Loucy (cell line): ENCODE data around the gene PLEKHA7.
"Not testable (repeated sequence)": the region's sequence is repeated elsewhere in the genome, so short reads cannot be mapped to it uniquely, and the experiment has no call there.

Experiments used
- H2AFZ ChIP-seq: fragments of 200-600 bp; sonication (generic); 2 replicates; pipeline ENCODE4 v1.6.0; 2016; ENCODE audit warnings: antibody characterized with exemption, mild to moderate bottlenecking, low read length, moderate library complexity
- H3F3A ChIP-seq: fragments of 200-600 bp; 2 replicates; pipeline ENCODE4 v1.6.0; 2016; ENCODE audit warnings: antibody characterized with exemption, low read depth, mild to moderate bottlenecking
- H3K27me3 ChIP-seq: fragments of 200-600 bp; sonication (generic); 2 replicates; pipeline ENCODE4 v1.6.1; 2014; ENCODE audit warnings: low read length, mild to moderate bottlenecking; ENCODE audit not compliant: insufficient read depth, poor library complexity, severe bottlenecking
- H3K36me3 ChIP-seq: fragments of 200-600 bp; sonication (generic); 2 replicates; pipeline ENCODE4 v1.6.1; 2016; ENCODE audit warnings: low read length; ENCODE audit not compliant: insufficient read depth
- H3K4me1 ChIP-seq: fragments of 200-600 bp; sonication (generic); 2 replicates; pipeline ENCODE4 v1.5.1; 2014; ENCODE audit warnings: low read length, mild to moderate bottlenecking; ENCODE audit not compliant: insufficient read depth, poor library complexity, severe bottlenecking
- H3K4me2 ChIP-seq: fragments of 200-600 bp; sonication (generic); 2 replicates; pipeline ENCODE4 v1.6.0; 2014; ENCODE audit warnings: antibody characterized with exemption, low read length, low read depth, mild to moderate bottlenecking; ENCODE audit not compliant: poor library complexity, severe bottlenecking
- H3K4me3 ChIP-seq: fragments of 200-600 bp; sonication (generic); 2 replicates; pipeline ENCODE4 v1.5.1; 2014; ENCODE audit warnings: low read length, mild to moderate bottlenecking, mixed read lengths; ENCODE audit not compliant: poor library complexity, severe bottlenecking
- H3K79me2 ChIP-seq: fragments of 200-600 bp; sonication (generic); 2 replicates; pipeline ENCODE4 v1.6.1; 2014; ENCODE audit warnings: low read length; ENCODE audit not compliant: insufficient read depth
- H3K9ac ChIP-seq: fragments of 200-600 bp; sonication (generic); 2 replicates; pipeline ENCODE4 v1.6.0; 2014; ENCODE audit warnings: mild to moderate bottlenecking, low read depth, low read length, moderate library complexity; ENCODE audit not compliant: poor library complexity, severe bottlenecking
- H3K9me2 ChIP-seq: fragments of 200-600 bp; sonication (generic); replicated peaks from 2 replicates; pipeline ENCODE4 v1.6.1; 2016; ENCODE audit warnings: low read depth, low read length, mixed read lengths
- H3K9me3 ChIP-seq: fragments of 200-600 bp; sonication (generic); 2 replicates; pipeline ENCODE4 v1.6.1; 2014; ENCODE audit warnings: mild to moderate bottlenecking, antibody characterized with exemption, low read length, low read depth; ENCODE audit not compliant: insufficient read depth
- H4K20me1 ChIP-seq: fragments of 200-600 bp; sonication (generic); 2 replicates; pipeline ENCODE4 v1.6.0; 2014; ENCODE audit warnings: antibody characterized with exemption, low read length, mild to moderate bottlenecking; ENCODE audit not compliant: insufficient read depth, poor library complexity, severe bottlenecking
- EZH2phosphoT487 ChIP-seq: fragments of 200-600 bp; IDR thresholded peaks from 2 replicates; pipeline ENCODE4 v1.6.1; 2018; ENCODE audit warnings: antibody characterized with exemption, mild to moderate bottlenecking, moderate library complexity, borderline replicate concordance
- TF ChIP-seq, protein P1 (sequence below): fragments of 200-600 bp; sonication (generic); conservative IDR thresholded peaks from 2 replicates; pipeline ENCODE4 v1.5.1; 2014; ENCODE audit warnings: mild to moderate bottlenecking, antibody characterized with exemption, low read length

The PLEKHA7 gene

GRCh38 chr11:16921668-16922067 lies 92.5 kb downstream of the PLEKHA7 start:
- Histone ChIP-seq H3F3A (no peaks in the 10 kb centered on the region), H3K9ac (no peak overlapping the region), H3K4me2 (no peak overlapping the region), H3K4me3 (no peak overlapping the region), H3K27me3 (no peaks in the 10 kb centered on the region), H3K4me1 (no peaks in the 10 kb centered on the region), H2AFZ (no peak overlapping the region), H3K9me2 (no peaks in the 10 kb centered on the region), H3K79me2 (no peaks in the 10 kb centered on the region), H3K36me3 (no peaks in the 10 kb centered on the region), H4K20me1 (no peaks in the 10 kb centered on the region), H3K9me3 (no peaks in the 10 kb centered on the region)
- TF ChIP-seq, protein P1, sequence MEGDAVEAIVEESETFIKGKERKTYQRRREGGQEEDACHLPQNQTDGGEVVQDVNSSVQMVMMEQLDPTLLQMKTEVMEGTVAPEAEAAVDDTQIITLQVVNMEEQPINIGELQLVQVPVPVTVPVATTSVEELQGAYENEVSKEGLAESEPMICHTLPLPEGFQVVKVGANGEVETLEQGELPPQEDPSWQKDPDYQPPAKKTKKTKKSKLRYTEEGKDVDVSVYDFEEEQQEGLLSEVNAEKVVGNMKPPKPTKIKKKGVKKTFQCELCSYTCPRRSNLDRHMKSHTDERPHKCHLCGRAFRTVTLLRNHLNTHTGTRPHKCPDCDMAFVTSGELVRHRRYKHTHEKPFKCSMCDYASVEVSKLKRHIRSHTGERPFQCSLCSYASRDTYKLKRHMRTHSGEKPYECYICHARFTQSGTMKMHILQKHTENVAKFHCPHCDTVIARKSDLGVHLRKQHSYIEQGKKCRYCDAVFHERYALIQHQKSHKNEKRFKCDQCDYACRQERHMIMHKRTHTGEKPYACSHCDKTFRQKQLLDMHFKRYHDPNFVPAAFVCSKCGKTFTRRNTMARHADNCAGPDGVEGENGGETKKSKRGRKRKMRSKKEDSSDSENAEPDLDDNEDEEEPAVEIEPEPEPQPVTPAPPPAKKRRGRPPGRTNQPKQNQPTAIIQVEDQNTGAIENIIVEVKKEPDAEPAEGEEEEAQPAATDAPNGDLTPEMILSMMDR, result no peak
- no peak for TF ChIP-seq EZH2phosphoT487

DNA sequence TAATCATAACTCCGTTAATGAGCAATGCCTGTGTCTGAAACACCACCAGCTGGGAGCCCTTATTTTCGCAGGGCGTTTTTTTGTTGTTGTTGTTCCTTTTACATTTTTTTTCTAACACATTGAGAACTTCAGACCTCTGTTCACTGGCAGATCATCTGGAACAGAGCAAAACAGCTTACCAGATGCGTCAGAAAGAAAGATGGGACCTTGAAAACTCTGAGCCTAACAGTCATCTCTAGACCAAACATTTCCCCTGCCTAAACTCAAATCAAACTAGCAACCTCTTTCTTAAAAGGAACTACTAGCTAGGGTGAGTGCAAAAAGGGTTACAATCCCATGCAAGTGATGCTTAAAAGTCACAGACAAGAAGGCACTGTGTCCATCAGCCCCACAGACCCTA lies 93.2 kb downstream of the PLEKHA7 start:
- Histone ChIP-seq H3K27me3 (no peaks in the 10 kb centered on the region), H3K79me2 (no peaks in the 10 kb centered on the region)

GRCh38 chr11:16920559-16920958 lies 93.7 kb downstream of the PLEKHA7 start:
- Histone ChIP-seq H3K9me2 (no peaks in the 10 kb centered on the region), H2AFZ (no peak overlapping the region), H4K20me1 (no peaks in the 10 kb centered on the region), H3K36me3 (no peaks in the 10 kb centered on the region), H3K4me3 (no peak overlapping the region), H3K9ac (no peak overlapping the region), H3F3A (no peaks in the 10 kb centered on the region), H3K4me1 (no peaks in the 10 kb centered on the region), H3K4me2 (no peak overlapping the region), H3K27me3 (no peaks in the 10 kb centered on the region), H3K9me3 (no peaks in the 10 kb centered on the region), H3K79me2 (no peaks in the 10 kb centered on the region)
- TF ChIP-seq EZH2phosphoT487, result no peak
- TF ChIP-seq, protein P1, result no peak

More for the DNA sequence above, 93.2 kb downstream of the PLEKHA7 start:
- no peaks in the 10 kb centered on the region for H3F3A ChIP-seq
- no peaks in the 10 kb centered on the region for H3K36me3 ChIP-seq
- no peaks in the 10 kb centered on the region for H3K9me3 ChIP-seq
- H3K4me2 ChIP-seq, result no peak overlapping the region
- no peak overlapping the region for H3K4me3 ChIP-seq
- no peak overlapping the region for H2AFZ ChIP-seq
- no peak for TF ChIP-seq EZH2phosphoT487
- TF ChIP-seq, protein P1, result no peak
- no peaks in the 10 kb centered on the region for H3K9me2 ChIP-seq
- no peaks in the 10 kb centered on the region for H3K4me1 ChIP-seq
- H4K20me1 ChIP-seq, result no peaks in the 10 kb centered on the region
- H3K9ac ChIP-seq, result no peak overlapping the region

GRCh38 chr11:16918543-16919182 lies 95.6 kb downstream of the PLEKHA7 start:
- not testable (repeated sequence) for H3K36me3 ChIP-seq, H3K9me2 ChIP-seq, H4K20me1 ChIP-seq, H3K4me2 ChIP-seq, H3K79me2 ChIP-seq, H3F3A ChIP-seq, H3K9me3 ChIP-seq, H3K27me3 ChIP-seq, H3K4me3 ChIP-seq, H3K4me1 ChIP-seq, H2AFZ ChIP-seq, H3K9ac ChIP-seq
